MV-4-11 (cell line): Measurements from ENCODE around the gene PLSCR2.
"Not testable (repeated sequence)": the region's sequence is repeated elsewhere in the genome, so short reads cannot be mapped to it uniquely, and the experiment has no call there.

Experiments used
- DNase-seq: peaks from one replicate; lab custom pipeline; 2025; lab: John Stamatoyannopoulos, UW

The PLSCR2 gene

DNA sequence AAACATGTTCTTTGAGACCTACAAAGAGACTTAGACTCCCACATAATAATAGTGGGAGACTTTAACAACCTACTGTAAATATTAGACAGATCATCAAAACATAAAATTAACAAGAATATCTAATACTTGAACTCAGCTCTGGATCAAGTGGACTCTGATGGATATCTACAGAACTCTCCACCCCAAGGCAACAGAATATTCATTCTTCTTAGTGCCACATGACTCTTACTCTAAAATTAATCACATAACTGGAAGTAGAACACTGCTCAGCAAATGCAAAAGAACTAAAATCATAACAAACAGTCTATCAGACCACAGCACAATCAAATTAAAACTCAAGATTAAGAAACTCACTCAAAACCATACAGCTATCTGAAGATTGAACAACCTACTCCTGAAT is 15.9 kb upstream of the PLSCR2 start:
- no peak for DNase-seq

GRCh38 chr3:146476094-146476740 is 6.9 kb upstream of the PLSCR2 start:
- no peak for DNase-seq

GRCh38 chr3:146474976-146475375 is 5.6 kb upstream of the PLSCR2 start:
- DNase-seq = not testable (repeated sequence)

DNA sequence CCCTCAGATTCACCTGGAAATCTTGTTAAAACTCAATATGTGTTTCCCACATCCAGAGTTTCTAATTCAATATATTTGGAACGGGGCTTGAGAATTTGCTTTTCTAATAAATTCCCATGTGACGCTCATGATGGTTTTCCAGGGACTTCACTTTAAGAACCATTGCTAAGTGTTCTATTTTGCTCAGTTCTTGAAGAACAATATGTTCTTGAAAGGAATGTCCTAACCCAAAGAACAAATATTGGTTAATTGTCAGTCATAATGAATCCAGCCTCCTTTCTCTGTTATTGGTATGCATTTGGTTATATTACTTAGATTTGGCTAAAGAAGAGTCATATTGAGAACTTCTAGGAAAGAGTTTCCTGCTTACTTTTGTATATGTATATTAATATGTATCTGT is 4.4 kb upstream of the PLSCR2 start:
- no peak for DNase-seq

GRCh38 chr3:146472611-146473010 is 3.2 kb upstream of the PLSCR2 start:
- DNase-seq = no peak

- no peak for DNase-seq
Measured at GRCh38 chr3:146471012-146471411, 1.7 kb upstream of the PLSCR2 start.

GRCh38 chr3:146470425-146470990 is 1.1 kb upstream of the PLSCR2 start:
- no peak for DNase-seq

DNA sequence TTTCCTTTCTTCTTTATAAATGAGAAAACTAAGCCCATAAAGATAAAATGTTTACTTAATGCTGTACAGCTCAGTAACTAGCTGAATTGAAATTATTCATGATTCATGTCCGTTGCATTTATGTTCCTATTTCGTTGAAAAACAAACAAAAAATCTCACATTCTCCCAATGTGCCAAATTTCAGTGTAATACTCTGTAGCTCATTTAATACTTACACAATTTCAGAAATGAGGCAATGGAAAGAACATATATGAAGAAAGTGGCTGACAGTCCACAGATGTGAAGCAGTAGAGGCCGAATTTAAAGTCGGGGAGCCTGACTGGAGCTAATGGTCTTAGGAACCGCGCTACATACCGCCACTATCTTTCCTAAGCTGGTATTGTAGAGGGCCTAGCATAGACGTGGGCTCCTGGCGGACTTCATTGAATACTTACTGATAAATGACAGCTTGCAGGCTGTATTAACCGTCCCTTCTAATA is 651 bp downstream of the PLSCR2 start:
- DNase-seq = no peak

DNA sequence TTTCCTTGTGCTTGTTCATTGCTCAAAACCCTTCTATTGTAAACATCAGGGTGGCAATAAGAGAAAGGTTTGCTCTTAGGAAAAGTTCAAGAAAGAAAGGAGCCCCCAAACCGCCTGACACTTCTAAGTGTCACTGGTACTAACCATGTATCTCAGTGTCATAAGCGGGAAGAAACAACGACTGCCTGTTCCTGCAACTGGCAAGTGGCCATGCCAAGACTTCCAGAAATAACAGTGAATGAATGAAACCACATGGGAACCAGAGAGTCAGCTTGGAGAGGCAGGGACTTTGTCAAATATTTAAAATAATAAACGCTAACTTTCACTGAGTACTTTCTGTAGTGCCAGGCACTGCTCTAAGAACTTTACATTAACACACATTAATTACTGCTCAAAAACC is 1.1 kb downstream of the PLSCR2 start:
- DNase-seq = no peak

DNA sequence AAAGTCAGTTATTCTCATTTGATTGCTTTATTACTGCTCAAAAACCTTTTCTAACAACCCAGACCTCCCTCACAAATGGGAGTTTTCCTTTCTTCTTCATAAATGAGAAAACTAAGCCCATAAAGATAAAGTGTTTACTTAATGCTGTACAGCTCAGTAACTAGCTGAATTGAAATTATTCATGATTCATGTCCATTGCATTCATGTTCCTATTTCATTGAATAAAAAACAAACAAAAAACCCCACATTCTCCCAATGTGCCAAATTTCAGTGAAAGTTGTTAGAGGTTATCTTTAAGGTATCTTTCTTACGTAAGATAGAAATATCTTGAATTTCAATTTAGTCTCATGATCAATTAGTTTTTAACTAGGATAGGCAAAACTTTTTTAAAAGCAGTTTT is 2.8 kb downstream of the PLSCR2 start:
- DNase-seq = no peak

GRCh38 chr3:146465693-146466465 is 3.5 kb downstream of the PLSCR2 start:
- DNase-seq = no peak

DNA sequence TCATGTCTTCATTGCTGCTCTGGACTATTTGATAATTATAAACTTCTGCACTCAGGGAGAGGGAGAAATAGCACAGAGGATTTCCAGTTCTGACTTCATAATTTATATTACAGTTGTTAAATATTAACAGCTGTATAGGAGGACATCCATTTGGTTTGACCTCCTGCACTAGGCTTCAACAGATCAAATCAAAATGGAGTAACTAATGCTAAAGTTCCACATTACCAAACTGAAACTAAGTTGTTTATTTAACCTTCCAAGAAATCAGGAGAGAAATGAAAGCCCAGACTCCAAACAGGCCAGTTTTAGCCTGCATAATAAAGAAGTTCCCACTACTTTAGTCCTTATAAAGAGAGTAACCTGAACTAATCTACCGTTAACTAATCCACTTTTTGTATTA is 4.6 kb downstream of the PLSCR2 start:
- DNase-seq = no peak

GRCh38 chr3:146464005-146464595 is 5.3 kb downstream of the PLSCR2 start:
- DNase-seq = no peak

GRCh38 chr3:146454796-146455195 is 14.6 kb downstream of the PLSCR2 start:
- no peak for DNase-seq

DNA sequence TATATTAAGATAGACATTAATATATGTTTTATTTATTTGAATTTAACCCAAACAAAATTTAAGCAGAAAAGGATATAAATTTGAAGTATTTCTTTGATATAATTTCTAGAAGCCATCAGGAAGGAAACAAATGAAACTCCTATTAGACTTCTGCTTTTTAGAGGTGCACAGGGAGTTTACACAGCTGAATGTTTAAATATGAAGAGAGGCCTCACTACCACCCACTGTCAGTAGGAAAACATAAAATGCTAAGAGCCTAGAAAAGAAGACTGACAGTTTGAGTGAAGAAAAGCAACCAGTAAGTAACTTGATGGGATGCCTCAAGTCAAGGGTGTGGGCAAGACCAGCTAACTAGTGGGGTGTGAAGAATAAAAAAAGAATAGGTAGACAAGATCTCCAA is 19.7 kb downstream of the PLSCR2 start:
- DNase-seq = peak; percentile 37

DNA sequence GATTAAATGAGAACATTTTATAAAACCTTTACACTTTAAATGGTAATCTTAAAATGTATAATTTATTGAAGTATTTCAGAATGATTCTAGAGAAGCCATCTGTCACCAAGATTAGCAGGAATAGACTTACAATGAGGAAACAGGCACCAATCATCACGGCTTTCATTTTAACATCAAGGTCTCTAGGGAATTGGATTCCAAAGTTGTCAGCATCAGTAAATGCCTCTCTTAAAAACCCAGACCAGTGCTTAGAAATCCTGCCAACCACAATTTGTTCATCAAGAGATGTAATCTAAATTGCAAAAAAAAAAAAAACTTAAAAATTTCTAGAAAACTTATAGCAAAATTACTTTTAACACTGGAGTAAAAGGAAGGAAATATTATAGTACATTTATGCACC is 20.3 kb downstream of the PLSCR2 start:
- DNase-seq = no peak

- no peak for DNase-seq
Measured at GRCh38 chr3:146446026-146446425, 23.3 kb downstream of the PLSCR2 start.

DNA sequence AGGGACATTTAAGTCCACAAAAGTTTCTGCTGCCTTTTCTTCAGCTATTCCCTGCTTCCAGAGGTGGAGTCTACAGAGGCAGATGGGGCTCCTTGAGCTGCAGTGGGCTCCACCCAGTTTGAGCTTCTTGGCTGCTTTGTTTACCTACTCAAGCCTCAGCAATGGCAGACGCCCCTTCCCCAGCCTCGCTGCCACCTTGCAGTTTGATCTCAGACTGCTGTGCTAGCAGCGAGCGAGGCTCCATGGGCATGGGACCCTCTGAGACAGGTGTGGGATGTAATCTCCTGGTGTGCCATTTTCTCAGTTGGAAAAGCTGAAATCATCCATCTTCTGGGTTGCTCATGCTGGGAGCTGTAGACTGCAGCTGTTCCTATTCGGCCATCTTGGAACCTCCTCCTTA is 29.1 kb downstream of the PLSCR2 start:
- not testable (repeated sequence) for DNase-seq

DNA sequence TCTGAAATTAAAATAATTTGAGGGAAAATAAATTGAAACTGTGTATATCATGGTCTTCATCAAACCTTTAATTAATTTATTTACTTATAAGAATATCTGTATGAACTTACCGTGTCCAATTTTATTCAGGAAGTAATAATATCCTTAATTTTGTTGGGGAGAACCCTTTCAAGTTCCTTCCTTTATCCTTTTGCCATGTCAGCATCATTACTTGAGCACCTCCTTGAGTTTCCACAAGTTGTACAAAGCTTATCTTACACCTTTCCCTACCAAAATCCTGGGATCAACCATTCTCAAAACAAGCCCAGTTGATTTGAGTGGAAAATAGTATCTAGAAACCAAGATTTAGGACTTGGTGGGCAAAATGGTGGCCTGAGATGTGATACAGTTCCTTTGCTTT is 37.3 kb downstream of the PLSCR2 start:
- DNase-seq = no peak

- no peak for DNase-seq
Measured at GRCh38 chr3:146431240-146431639, 38.1 kb downstream of the PLSCR2 start.

GRCh38 chr3:146425341-146425740 is 44.0 kb downstream of the PLSCR2 start:
- no peak for DNase-seq

DNA sequence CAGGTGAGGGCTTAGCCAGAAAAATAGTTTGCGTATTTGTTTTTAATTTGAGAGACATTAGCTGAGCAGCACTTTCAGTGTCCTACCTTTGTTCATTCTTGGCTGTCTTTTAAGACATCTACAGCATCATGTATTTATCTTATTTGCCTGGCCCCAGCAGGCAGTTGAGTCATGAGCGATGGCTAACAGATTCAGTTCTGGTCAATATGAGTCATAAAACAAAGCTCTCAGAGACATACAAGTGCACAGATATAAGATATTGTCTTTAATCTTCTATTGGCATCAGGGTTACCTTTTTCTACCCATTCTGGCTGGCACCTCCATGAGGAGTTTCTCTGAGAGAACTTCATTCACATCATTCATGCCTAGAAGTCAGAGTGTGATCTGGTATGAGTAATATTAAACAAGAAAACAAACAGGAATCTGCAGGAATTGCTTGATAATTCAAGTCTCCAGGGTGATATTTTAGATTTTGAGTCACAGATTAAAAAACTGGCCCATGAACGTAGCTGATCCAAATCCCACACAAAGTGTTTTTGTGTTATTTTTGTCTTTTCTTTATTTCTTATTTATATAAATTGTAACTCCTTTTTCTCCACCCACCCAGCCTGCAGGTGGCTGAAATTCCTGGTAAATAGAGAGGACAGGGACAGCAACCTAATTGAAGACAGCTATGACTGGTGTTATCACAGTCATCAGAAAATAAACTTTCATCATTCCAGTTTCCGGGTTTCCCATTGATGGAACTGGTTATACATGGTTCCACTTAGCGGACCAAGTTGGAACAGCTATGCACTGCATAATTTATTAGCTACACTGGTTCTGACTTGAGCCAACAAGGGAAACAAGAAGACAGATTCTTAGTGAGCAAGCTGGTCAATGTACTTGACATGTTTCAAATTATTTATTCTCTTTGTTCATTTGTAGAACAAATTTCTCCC is 47.3 kb downstream of the PLSCR2 start:
- no peak for DNase-seq
